HEK293T (cell line): Measurements from ENCODE around the gene TRIM69.

Experiments used
- CTCF ChIA-PET: fragments of 350-600 bp; formaldehyde crosslinking; extraction: SDS; loops from one replicate; lab custom pipeline; 2021; ENCODE audit warnings: antibody characterized with exemption, inconsistent platforms; lab: Yijun Ruan, JAX
- POLR2A ChIA-PET: fragments of 350-600 bp; formaldehyde crosslinking; extraction: SDS; loops from one replicate; lab custom pipeline; 2020; ENCODE audit warnings: antibody characterized with exemption, inconsistent platforms; lab: Yijun Ruan, JAX
- DNase-seq: peaks from one replicate; pipeline ENCODE4 v3.0.0; 2012; ENCODE audit warnings: mixed read lengths; ENCODE audit errors: extremely low spot score
- ARNT ChIP-seq: fragments of 450-650 bp; IDR thresholded peaks from 2 replicates; pipeline ENCODE4 v1.6.1; 2017; ENCODE audit warnings: mild to moderate bottlenecking
- BHLHE40 ChIP-seq: fragments of 450-650 bp; IDR thresholded peaks from 2 replicates; pipeline ENCODE4 v1.6.1; 2016; ENCODE audit warnings: mild to moderate bottlenecking, moderate library complexity, borderline replicate concordance
- CTBP1 ChIP-seq: fragments of 450-650 bp; IDR thresholded peaks from 2 replicates; pipeline ENCODE4 v1.6.1; 2016; ENCODE audit warnings: borderline replicate concordance
- ELF4 ChIP-seq: fragments of 450-650 bp; IDR thresholded peaks from 2 replicates; pipeline ENCODE4 v1.6.1; 2017; ENCODE audit warnings: antibody characterized with exemption
- FOXA1 ChIP-seq: fragments of 450-650 bp; IDR thresholded peaks from 2 replicates; pipeline ENCODE4 v1.6.1; 2016; ENCODE audit warnings: mild to moderate bottlenecking
- FOXK2 ChIP-seq: fragments of 450-650 bp; IDR thresholded peaks from 2 replicates; pipeline ENCODE4 v1.6.1; 2016; ENCODE audit warnings: mild to moderate bottlenecking
- FOXM1 ChIP-seq: fragments of 450-650 bp; IDR thresholded peaks from 2 replicates; pipeline ENCODE4 v1.6.1; 2017; ENCODE audit warnings: mild to moderate bottlenecking, borderline replicate concordance
- HDGF ChIP-seq: fragments of 450-650 bp; IDR thresholded peaks from 2 replicates; pipeline ENCODE4 v1.6.1; 2017; ENCODE audit warnings: antibody characterized with exemption, borderline replicate concordance
- L3MBTL2 ChIP-seq: fragments of 450-650 bp; conservative IDR thresholded peaks from 2 replicates; pipeline ENCODE4 v1.6.1; 2016; ENCODE audit warnings: mild to moderate bottlenecking
- LEF1 ChIP-seq: fragments of 450-650 bp; IDR thresholded peaks from 2 replicates; pipeline ENCODE4 v1.6.1; 2017; ENCODE audit warnings: mild to moderate bottlenecking, borderline replicate concordance
- NFRKB ChIP-seq: fragments of 450-650 bp; IDR thresholded peaks from 2 replicates; pipeline ENCODE4 v1.6.1; 2016; ENCODE audit warnings: mild to moderate bottlenecking, moderate library complexity
- PKNOX1 ChIP-seq: fragments of 450-650 bp; IDR thresholded peaks from 2 replicates; pipeline ENCODE4 v1.6.1; 2016
- SP1 ChIP-seq: fragments of 450-650 bp; IDR thresholded peaks from 2 replicates; pipeline ENCODE4 v1.6.1; 2017
- SUZ12 ChIP-seq: fragments of 450-650 bp; IDR thresholded peaks from 2 replicates; pipeline ENCODE4 v1.6.1; 2016; ENCODE audit warnings: mild to moderate bottlenecking
- TARDBP ChIP-seq: fragments of 450-650 bp; IDR thresholded peaks from 2 replicates; pipeline ENCODE4 v1.6.1; 2016
- ZNF384 ChIP-seq: fragments of 450-650 bp; IDR thresholded peaks from 2 replicates; pipeline ENCODE4 v1.6.1; 2016

The TRIM69 gene

DNA sequence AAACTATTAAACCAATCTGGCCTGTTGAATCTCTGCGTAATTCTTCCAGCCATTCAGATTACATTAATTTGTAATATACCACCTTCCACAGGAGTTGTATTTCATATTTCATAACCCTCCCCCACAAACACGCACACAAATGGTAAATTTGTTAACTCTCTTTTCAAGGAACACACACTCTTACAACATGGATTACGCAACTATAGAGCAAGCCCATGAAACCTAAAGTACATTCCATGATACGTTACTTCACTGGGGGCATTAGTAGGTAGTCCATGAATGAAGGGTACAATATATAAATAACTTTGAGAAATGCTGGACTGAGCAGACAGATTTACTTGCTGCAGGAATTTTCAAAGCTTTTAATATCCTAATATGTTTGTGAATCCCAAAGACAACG is 65.0 kb downstream of the TRIM69 start:
- DNase-seq, result no peak
- ChIA-PET CTCF (no interaction called here), POLR2A (no interaction called here)
- no peak for TF ChIP-seq BHLHE40
- TF ChIP-seq CTBP1, result no peak
- no peak for TF ChIP-seq FOXK2
- TF ChIP-seq SP1, result no peak
- no peak for TF ChIP-seq FOXA1
- TF ChIP-seq HDGF, result no peak
- no peak for TF ChIP-seq LEF1
- no peak for TF ChIP-seq SUZ12
- no peak for TF ChIP-seq NFRKB
- no peak for TF ChIP-seq ZNF384

DNA sequence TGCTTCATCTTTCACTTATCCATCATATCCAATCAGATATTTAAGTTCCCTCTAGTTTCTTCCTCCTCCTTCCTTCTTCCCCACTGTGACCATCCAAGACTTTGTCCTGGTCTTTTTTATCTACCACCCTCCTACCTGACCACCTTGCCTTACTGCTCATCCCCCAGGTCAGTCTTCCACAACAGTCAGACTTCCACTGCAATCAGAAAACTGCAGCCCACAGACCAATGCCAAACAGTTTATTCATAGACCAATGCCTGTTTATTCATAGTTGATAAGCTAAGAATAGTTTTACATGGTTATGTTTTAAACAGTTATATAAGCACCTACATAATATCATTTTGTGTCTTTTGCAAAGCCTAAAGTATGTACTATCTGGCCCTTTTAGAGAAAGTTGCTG is 65.5 kb downstream of the TRIM69 start:
- no peak for TF ChIP-seq SP1
- TF ChIP-seq TARDBP, result no peak
- TF ChIP-seq NFRKB, result no peak
- no peak for TF ChIP-seq FOXM1
- TF ChIP-seq FOXA1, result no peak
- no peak for TF ChIP-seq ARNT
- TF ChIP-seq CTBP1, result no peak
- TF ChIP-seq SUZ12, result no peak
- no peak for TF ChIP-seq L3MBTL2
- no peak for TF ChIP-seq BHLHE40
- TF ChIP-seq LEF1, result no peak
- no peak for TF ChIP-seq FOXK2
- TF ChIP-seq ZNF384, result no peak
- TF ChIP-seq PKNOX1, result no peak
- TF ChIP-seq ELF4, result no peak
- no peak for TF ChIP-seq HDGF
- POLR2A ChIA-PET, result no interaction called here
- no peak for DNase-seq
- CTCF ChIA-PET, result no interaction called here

GRCh38 chr15:44802336-44802735 is 66.0 kb downstream of the TRIM69 start:
- CTCF ChIA-PET, result no interaction called here
- POLR2A ChIA-PET, result no interaction called here
- TF ChIP-seq CTBP1 (no peak), FOXK2 (no peak), FOXA1 (no peak), PKNOX1 (no peak), L3MBTL2 (no peak), NFRKB (no peak)
- DNase-seq, result no peak

DNA sequence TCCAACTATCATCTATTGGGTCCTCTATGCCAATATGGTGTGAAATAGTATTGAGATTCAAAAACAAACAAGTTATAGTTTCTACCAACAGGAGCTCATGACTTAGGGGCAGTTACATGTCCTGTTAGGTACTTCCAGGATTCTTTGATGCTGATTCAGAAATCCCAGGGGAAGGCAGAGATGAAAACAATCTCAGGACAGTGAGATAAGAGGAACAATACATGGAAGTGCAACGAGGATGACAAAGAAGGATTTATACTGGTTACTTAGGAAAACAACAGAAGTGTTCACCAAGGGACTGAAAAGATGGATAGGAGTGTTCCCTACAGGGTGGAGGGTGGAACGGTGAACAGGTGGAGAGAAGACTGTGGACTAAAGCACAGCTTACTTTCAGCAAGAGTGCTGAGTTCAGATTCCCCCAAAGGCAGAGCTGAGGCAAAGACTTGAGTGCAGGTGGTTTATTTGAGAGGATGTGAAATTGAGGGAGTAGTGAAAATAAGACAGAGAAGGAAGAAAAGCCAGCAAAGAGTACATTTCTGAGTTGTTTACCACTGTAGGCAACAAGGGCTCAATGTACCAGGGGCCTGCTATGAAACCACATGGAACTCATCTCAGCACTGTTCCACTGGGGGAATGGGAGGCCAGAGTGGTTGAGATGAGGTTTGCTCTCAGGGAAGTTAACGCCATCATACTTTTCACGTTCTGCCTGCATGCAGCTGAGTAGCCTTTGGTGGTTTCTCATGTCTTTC is 68.1 kb downstream of the TRIM69 start:
- DNase-seq, result no peak
- POLR2A ChIA-PET, result no interaction called here
- TF ChIP-seq FOXK2 (no peak), ZNF384 (no peak), NFRKB (no peak), FOXM1 (no peak), FOXA1 (no peak), LEF1 (no peak), TARDBP (no peak)
- CTCF ChIA-PET, result no interaction called here

- TF ChIP-seq SUZ12, result no peak
- no peak for TF ChIP-seq FOXM1
- TF ChIP-seq FOXA1, result no peak
- TF ChIP-seq L3MBTL2, result no peak
- TF ChIP-seq TARDBP, result no peak
- no peak for TF ChIP-seq LEF1
- no peak for DNase-seq
- CTCF ChIA-PET, result no interaction called here
- POLR2A ChIA-PET, result no interaction called here
These were observed 72.2 kb downstream of the TRIM69 start for GRCh38 chr15:44808557-44808956.

DNA sequence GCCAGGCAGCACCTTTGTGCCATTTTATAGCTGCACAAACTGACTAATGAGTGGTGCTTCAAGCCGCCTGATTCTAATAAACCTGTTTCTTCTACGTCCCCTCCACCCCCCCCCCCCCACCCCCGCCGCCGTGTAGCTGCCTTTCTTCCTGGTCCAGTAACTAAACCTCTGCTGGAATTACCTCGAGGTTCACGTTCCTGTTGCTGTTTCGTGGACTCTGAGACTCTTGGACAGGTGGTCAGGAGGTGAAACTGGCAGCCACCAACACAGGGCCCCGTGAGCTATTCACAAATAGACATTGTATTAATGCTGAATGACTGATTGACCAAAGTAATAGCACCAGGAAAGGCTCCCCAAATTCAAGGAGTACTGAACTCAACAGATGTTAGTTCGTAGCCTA is 73.9 kb downstream of the TRIM69 start:
- TF ChIP-seq FOXM1 (no peak), SUZ12 (no peak), BHLHE40 (no peak), SP1 (no peak), PKNOX1 (no peak), FOXA1 (no peak), CTBP1 (no peak), ZNF384 (no peak), FOXK2 (no peak), ELF4 (no peak), HDGF (no peak)
- CTCF ChIA-PET, result no interaction called here
- DNase-seq, result no peak
- POLR2A ChIA-PET, result no interaction called here

- ChIA-PET POLR2A (no interaction called here), CTCF (no interaction called here)
- DNase-seq, result no peak
- TF ChIP-seq ELF4, result no peak
- no peak for TF ChIP-seq L3MBTL2
- TF ChIP-seq ZNF384, result no peak
- no peak for TF ChIP-seq HDGF
- no peak for TF ChIP-seq ARNT
- no peak for TF ChIP-seq PKNOX1
- no peak for TF ChIP-seq FOXK2
- TF ChIP-seq FOXM1, result no peak
- TF ChIP-seq CTBP1, result no peak
- TF ChIP-seq FOXA1, result no peak
- no peak for TF ChIP-seq BHLHE40
- TF ChIP-seq LEF1, result no peak
- TF ChIP-seq SUZ12, result no peak
- no peak for TF ChIP-seq NFRKB
These were observed 75.0 kb downstream of the TRIM69 start for GRCh38 chr15:44811337-44811736.
